GM19467 (cell line): ENCODE measurements around the gene NOTCH2.
"Not testable (repeated sequence)": the region's sequence is repeated elsewhere in the genome, so short reads cannot be mapped to it uniquely, and the experiment has no call there.

ENCODE experiments used
- ATAC-seq: cut with Tn5 transposase; IDR thresholded peaks from one replicate; pipeline ENCODE4 v1.9.1; 2021; ENCODE audit warnings: mild to moderate bottlenecking, moderate library complexity; ENCODE audit not compliant: unreplicated experiment

NOTCH2 gene

GRCh38 chr1:120069067-120069919 is at the start of gene NOTCH2:
TSS of gene NOTCH2 (minus strand) at chr1:120069662. CDS start at chr1:120069406, 256 bp downstream.
- ATAC-seq = not testable (repeated sequence)

- ATAC-seq = peak; percentile 52
These were observed 48.1 kb upstream of the NOTCH2 start for GRCh38 chr1:120117371-120118177.

DNA sequence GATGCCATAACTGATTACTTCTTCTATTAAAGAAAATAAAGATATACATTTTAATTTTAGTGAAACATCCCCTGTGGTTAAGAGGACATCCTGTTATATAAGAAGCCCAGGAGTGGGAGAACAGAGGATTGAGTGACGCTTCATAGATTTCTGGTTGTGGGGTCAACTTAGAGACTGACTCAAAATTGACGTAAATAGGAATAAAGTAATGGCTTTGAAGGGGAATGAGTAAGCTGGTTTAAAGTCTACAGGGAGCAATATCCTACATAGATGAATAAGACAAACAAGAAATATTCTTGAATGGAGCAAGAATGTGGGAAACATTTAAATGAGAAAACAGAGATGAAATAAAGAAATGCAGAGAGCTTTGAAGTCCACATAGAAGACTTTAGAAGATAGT is 46.6 kb upstream of the NOTCH2 start:
- not testable (repeated sequence) for ATAC-seq

GRCh38 chr1:120113134-120113533 is 43.7 kb upstream of the NOTCH2 start:
- ATAC-seq = not testable (repeated sequence)

DNA sequence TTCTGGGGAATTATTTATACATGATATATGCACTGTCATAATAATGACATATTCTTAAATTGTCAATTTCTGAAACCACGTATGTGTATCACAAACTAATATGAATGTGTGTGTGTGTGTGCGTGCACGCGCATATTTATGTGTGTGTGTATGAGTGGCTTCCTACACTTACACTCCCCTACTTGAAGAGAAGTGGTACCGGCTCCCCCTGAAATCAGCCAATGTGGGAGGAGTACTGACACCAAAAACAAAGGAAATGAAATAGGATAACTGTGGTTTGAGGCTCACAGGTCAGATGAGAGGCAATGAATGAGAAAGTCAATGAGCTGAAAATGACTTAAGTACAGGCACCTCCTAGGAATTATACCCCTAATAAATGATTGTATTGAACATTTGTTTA is 42.8 kb upstream of the NOTCH2 start:
- ATAC-seq = not testable (repeated sequence)

- ATAC-seq = not testable (repeated sequence)
These were observed 42.3 kb upstream of the NOTCH2 start for GRCh38 chr1:120111771-120112170.

DNA sequence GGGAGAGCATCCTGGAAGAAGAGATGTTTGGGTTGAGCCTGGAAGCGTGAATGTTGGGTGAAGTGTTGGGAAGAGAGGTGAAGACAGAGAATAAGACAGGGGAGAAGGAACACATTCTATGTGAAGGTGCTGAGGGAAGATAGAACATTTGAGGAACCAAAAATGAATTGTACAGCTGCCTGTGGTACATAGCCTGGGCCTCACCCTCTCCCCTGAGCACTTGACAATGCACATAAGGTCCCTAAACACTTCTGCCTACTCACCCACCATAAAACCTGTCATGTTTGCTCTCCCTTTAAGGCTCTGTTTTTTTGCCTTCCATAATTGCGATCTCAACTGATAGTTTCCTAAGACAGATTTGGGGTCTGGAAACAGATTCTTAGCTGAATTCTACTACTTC is 41.5 kb upstream of the NOTCH2 start:
- not testable (repeated sequence) for ATAC-seq

GRCh38 chr1:120109656-120110055 is 40.2 kb upstream of the NOTCH2 start:
- ATAC-seq = not testable (repeated sequence)

- ATAC-seq = not testable (repeated sequence)
These were observed 39.7 kb upstream of the NOTCH2 start for GRCh38 chr1:120109180-120109579.

- ATAC-seq = not testable (repeated sequence)
These were observed 35.8 kb upstream of the NOTCH2 start for GRCh38 chr1:120105288-120105687.

- ATAC-seq = not testable (repeated sequence)
These were observed 34.3 kb upstream of the NOTCH2 start for GRCh38 chr1:120103768-120104167.

- ATAC-seq = not testable (repeated sequence)
These were observed 32.1 kb upstream of the NOTCH2 start for GRCh38 chr1:120101593-120101992.

GRCh38 chr1:120100590-120100989 is 31.1 kb upstream of the NOTCH2 start:
- not testable (repeated sequence) for ATAC-seq

- not testable (repeated sequence) for ATAC-seq
These were observed 29.7 kb upstream of the NOTCH2 start for GRCh38 chr1:120098986-120099759.

GRCh38 chr1:120096981-120097545 is 27.6 kb upstream of the NOTCH2 start:
- not testable (repeated sequence) for ATAC-seq

DNA sequence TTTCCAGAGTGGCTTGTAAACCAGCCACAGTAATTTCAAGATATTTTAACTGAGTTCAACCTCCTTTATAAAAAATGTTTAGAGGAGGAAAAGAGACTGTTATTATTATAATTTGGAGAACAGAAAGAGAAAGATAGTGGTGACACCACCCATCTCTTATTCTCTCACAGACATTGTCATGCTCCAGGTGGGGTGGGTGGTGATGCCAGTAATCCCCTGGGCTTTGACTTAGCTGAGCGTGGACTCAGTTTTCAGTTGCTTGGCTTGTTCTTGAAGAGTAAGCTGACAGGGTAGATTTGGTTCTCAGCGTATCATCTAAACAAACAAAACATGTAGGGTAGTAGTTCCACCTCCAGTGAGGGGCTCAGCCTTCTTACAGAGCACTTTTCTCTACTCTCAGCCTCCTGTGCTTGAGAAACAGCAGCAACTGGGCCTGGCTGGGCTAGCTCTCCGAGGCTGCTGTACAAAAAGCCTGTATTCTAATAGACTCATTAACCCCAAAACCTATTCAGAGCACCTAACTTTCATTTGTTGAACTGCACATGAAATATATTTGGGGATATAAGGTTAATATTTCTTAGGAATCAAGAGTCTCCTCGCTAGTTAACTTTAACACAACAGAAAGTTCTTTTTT is 24.2 kb upstream of the NOTCH2 start:
- not testable (repeated sequence) for ATAC-seq

DNA sequence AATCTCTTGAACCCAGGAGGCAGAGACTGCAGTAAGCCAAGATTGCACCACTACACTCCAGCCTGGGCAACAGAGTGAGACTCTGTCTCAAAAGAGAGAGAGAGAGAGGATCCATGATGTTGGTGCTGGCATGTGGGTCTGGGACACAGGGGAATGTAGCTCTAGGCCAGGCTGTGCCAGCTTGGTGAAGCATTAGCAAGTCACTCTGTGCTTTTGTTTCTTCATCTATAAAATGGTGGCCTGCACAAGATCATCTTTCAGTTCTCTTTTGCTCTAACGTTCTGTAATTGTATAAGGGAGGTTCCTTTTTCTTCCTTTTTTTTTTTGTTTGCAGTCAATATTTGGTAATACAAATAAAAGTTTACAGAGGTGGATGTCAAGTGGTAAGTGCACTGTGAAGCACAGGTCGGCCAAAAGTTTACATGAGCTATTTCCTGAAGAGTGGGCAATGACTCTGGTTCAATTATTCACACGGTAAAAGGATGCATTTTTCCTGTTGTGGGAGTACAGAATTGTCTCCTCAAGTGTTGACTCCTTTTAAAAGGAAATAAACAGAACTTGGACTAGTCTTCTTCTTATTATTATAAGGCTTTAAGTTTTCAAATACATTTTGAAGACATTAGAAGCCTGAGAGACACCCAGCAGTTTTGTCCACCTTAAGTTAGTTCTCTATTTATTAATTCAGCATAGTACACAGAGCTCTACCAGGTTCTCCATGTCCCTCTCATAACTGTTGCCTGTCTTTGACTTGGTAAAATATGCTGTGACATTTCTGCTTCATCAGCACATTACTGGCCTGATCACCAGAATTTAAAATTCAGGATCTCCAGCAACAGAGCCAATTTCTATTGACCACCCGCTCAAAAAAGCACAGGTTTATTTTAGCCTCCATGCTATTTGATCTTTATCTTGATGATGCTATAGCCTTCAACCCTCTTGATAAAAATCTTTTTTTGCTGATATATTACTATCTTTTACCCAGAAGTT is 23.1 kb upstream of the NOTCH2 start:
- not testable (repeated sequence) for ATAC-seq

DNA sequence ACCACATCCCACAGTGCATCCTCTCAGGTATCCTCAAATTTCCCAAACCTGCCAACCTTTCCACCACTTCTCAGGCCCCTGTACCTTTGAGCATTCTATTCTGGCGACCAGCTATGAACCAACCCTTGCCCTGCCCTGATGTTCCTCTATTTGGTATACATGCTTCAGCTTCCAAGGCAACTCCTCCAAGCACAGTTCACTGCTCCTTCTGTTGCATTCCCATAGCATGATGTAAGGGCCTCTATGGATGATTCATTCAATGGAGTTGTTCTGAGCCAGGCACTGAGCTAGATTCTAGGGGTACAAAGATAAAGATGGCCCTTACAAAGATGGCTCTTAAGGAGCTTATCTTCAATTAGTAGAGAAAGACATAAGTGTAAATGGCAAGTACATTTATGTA is 21.4 kb upstream of the NOTCH2 start:
- ATAC-seq = not testable (repeated sequence)

- not testable (repeated sequence) for ATAC-seq
These were observed 18.5 kb upstream of the NOTCH2 start for GRCh38 chr1:120087959-120088358.
